HG03575 (cell line): ENCODE data around the gene FHOD1.

Experiments
- ATAC-seq: cut with Tn5 transposase; IDR thresholded peaks from one replicate; pipeline ENCODE4 v1.9.1; 2021; ENCODE audit not compliant: unreplicated experiment, insufficient number of reproducible peaks, low FRiP score; ENCODE audit errors: extremely low read depth

Gene FHOD1

DNA sequence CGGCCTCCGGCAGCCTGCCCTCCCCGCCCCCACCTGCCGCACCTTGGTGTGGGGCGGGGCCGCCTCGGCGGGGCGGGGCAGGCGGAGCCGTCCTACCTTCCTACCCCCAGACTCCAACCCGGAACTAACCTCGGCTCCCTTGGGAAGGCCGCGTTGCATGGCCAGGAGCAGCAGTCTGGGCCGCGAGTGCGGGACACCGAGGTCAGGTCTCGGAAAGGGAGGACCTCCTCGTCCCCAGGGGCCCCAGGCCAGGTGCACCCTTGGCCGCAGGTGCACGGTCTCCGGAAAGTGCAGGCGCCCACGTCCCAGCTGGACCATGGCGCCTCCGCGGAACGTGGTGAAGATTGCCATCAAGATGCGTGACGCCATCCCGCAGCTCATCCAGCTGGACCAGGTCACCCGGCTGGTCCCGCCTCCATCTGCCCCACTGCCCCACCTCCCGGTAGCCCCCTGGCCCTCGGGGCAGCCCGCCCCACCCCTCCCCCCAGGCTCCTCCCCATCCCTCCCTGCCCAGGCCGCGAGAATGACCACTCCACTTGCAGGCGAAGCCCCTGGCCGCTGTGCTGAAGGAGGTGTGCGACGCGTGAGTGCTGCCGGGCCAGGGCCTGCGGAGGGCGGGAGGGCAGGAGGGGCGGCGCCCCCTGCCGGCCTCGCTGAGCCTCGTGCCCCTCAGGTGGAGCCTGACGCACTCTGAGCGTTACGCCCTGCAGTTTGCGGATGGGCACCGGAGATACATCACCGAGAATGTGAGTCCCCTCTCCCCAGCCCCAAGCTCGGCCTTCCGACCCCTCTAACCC, 48.1 kb downstream of the FHOD1 start, which contains the start of gene ELMO3:
ELMO3 (plus strand) TSS at position 121 of the 797 bp plus-strand sequence; CDS start at position 317, 196 bp downstream.
- ATAC-seq: no peak

DNA sequence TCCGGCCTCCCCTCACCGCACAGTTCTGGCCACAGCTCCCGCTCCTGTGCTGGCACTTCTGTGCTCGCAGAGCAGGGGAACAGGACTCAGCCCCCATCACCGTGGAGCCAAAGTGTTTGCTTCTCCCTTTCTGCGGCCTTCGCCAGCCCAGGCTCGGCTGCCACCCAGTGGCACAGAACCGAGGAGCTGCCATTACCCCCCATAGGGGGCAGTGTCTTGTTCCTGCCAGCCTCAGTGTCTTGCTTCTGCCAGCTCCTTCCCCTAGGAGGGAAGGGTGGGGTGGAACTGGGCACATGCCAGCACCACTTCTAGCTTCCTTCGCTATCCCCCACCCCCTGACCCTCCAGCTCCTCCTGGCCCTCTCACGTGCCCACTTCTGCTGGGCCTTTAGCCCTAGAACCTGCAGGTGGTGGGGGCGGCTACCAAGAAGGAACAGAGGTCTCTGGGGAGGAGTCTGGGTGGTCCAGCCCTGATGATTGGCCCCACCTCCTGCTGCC, 49.0 kb downstream of the FHOD1 start:
- ATAC-seq: no peak

DNA sequence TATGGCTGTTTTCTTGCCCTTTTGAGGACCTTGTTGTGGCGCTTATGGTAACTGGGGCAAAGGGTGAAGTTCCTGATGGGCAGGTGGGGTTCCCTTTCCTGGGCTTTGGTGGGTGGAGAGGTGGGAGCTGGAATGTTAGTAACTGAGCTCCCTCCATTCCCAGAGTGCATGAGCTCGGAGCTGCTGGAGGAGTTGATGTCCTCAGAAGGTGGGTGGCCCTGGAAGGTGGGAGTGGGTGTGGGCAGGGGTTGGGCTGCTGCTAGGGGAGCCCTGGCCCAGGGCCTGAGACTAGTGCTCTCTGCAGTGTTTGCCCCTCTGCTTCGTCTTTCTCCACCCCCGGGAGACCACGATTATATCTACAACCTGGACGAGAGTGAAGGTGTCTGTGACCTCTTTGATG, 49.6 kb downstream of the FHOD1 start:
- no peak for ATAC-seq

DNA sequence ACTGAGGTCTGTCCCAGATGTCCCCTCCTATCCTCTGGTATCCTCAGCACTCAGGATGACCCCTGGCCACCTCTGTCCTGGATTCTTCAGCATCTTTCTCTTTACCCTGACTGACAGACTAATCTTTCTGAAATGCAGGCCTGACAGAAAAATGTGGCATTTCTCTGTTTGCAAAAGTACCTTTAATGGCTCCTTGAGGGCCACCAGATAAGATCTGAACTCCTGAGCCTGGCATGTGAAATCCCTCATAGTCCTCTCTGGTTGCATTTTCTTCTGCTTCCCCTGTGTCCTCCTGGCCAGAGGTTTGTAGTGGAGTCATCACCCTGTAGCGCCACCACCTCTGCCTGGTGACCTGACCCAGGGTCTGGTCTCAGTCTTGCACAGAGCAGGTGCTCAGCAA, 50.4 kb downstream of the FHOD1 start:
- ATAC-seq: no peak

DNA sequence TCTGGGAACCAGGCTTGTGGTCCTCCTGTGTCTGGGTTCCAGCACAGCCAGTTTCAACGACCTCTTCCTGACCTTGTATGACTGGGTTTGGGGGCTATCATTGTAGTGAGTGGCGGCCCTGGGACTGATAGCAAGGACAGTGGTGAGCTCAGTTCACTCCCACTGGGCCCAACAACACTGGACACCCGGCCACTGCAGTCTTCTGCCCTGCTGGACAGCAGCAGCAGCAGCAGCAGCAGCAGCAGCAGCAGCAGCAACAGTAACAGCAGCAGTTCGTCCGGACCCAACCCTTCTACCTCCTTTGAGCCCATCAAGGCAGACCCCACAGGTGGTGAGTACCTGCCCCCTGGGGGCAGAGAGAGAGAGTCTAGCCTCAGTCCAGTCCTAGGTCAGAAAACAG, 51.6 kb downstream of the FHOD1 start:
- no peak for ATAC-seq

DNA sequence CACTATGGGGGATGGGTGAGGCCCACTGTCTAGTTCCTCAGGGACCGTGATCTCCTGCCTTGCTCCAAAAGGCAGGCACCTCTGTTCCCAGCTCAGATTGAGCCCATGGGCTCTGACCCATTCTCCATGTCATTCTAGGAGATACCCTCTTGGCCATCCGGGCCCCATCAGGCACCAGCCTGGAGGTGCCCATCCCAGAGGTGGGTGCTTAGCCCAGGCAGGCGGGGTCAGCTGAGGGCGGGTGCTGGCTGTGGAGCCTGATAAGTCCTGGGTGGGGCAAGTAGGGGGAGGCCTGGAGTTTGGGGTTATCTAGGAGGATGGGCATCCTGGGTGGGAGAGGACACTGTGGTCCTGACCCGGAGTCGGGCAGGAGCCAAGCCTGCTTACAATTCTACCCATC, 53.0 kb downstream of the FHOD1 start:
- no peak for ATAC-seq

DNA sequence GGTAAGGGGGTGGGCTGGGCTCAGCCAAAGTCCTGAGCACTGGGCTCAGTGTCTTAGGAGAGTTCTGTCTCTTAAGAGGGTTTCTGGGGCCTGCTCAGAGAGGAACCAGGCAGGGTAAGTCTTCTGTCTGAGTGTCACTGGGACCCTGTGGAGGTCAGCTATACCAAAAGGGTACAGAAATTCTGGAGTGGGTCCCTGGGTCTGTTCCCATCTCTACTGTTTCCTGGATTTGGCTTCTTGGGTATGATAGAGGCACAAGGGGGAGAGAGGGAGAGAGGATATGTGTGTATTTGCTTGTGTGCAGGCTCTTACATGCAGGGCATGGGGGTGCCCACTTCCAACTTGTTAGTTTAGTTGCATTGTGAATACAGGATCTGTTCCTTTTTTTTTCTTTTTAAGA, 53.7 kb downstream of the FHOD1 start:
- ATAC-seq: no peak

DNA sequence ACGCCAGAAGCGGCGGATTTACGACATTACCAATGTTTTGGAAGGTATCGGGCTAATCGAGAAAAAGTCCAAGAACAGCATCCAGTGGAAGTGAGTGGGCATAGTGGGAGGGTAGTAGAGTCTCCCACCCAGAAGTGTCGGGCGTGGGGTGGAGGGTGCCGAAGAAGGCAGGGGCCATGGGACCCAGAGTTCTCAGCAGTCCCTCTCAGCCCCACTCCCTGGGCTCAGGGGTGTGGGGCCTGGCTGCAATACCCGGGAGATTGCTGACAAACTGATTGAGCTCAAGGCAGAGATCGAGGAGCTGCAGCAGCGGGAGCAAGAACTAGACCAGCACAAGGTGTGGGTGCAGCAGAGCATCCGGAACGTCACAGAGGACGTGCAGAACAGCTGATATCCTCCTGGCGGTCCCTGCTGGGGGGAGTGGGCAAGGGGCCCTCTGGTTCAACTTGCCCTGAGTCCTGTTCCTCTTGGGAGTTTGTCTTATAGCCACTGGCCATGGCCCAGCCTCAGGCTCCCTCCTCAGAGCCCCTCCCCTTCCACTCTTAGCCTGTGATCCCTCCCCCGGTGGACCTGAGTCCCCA, 54.4 kb downstream of the FHOD1 start:
- no peak for ATAC-seq

DNA sequence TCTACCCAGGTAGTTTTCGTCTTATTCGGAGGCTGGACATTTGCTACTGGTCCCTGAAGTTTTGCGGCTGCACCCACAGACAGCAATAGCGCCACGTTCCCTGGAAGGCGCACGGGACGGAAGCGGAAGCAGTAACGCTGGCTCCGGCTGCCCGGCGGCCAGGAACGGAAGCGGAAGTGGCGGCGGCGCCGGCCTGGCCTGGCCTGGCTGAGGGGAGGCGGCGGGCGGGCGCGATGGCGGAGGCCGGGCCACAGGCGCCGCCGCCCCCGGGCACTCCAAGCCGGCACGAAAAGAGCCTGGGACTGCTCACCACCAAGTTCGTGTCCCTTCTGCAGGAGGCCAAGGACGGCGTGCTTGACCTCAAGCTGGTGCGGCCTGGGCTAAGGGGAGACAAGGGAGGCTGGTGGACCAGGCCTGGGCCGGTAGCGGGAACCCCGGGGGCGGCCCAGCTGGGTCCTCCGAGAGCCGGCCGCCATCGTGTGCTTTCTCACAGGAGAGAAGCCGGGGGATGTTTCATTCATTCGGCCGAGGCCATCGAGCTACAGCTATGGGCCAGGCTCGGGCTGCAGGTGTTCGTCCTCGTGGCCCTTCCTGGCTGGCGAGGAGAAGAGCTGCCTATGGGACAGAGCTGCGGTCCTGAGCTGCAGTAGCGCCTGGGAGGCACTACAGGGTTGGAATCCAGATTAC, 55.1 kb downstream of the FHOD1 start, which contains the start of gene E2F4:
E2F4 (plus strand) TSS at position 161 of the 687 bp plus-strand sequence; CDS start at position 234, 73 bp downstream.
- no peak for ATAC-seq

DNA sequence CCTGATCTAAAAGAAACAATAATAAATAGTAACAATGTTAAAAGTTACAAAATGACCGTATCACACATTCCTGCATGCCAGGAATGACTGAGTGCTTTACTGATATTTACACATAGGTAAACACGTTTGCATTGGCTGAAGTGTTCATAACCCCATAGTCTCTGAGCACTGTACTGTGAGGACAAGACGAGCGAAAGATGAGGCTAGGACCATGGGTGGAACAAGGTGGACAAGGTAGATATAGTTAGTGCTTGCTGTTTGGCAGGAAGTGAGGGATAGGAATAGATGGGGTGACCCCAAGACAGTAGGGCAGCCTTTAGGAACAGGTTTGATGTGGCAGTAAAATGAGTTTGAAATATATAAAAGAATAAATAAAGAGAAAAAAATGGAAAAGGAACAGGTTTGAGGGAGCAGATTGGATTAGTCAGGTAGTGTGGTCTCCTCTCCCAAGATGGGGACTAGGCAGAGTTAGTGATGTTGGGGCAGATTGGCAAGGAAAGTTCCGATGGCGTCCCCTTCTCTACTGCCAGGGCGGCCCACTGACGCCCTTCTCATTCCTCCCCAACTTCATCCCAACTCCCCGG, 55.8 kb downstream of the FHOD1 start:
- no peak for ATAC-seq

DNA sequence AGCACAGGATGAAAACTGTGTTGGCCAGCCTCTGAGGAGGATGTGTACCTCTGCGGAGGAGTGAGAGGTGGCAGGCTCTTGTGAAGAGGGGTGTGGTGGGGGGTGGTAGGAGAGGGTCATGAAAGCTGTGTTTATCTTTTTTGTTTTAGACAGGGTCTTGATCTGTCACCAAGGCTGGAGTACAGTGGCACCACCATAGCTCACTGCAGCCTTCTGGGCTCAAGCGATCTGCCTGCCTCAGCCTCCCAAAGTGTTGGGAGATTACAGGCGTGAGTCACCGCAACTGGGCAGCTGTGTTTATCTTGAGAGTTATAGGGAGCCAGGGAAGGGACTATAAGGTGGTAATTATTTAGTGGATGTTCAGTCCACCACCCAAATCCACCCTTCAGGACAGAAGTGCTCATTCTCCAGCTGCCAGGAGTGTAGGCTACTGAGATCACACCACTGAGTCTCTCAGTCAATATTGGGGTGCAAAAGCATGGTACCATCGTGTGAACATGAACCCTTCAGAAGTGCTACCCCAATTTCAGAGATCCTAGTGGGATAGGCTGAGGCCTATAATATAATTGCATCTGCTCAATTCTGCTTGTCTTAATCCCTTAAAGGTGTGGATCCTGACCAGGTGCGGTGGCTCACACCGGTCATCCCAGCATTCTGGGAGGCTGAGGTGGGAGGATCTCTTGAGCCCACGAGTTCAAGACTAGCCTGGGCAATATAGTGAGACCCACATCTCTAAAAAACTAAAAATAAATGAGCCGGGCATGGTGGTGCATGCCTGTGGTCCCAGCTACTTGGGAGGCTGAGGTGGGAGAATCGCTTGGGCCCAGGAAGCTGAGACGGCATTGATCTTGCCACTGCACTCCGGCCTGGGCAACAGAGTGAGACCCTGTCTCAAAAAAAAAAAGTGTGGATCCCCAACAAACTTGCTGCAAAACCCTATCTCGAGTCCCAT, 56.6 kb downstream of the FHOD1 start:
- ATAC-seq: no peak

DNA sequence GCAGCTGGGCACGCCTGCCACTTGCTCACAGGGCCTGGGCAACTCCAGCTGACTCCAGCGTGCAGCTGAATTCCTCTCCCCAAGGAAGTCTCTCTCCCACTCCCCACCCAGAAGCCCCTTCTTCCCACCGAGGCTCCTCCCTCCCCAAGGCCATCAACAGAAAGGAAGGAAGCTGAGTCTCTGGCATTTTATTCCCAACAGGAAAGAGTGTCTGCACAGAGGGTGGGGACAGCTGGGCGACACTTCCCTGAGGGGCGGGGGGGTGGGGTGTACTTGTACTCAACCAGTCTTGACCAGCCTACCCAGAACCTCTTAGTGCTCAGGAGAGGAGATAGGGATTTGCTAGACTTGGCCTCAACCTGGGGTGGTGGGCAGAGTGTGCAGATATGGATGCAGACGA, 57.2 kb downstream of the FHOD1 start, which contains the start of gene EXOC3L1:
EXOC3L1 (minus strand) TSS at position 96 of the 400 bp plus-strand sequence. CDS start 460 bp downstream, outside the sequence.
- ATAC-seq: no peak

DNA sequence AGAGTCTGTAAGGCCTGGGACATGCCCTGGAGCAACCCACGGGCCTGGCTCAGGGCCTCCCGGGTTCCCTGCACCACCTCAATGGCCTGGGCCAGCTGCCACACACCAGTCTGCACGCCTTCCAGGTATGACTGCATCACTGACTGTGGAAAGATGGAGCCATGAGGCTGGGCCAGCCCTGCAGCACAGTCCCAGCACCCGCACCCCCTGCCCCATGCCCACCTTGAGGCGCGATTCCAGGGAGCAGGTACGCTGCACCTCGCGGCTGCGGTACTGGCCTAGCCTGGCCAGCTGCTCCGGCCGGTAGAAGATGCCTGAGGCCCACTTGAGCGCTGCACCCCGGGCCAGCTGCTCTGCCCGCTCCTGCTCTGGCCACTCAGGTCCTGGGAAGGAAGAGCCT, 58.5 kb downstream of the FHOD1 start:
- no peak for ATAC-seq

DNA sequence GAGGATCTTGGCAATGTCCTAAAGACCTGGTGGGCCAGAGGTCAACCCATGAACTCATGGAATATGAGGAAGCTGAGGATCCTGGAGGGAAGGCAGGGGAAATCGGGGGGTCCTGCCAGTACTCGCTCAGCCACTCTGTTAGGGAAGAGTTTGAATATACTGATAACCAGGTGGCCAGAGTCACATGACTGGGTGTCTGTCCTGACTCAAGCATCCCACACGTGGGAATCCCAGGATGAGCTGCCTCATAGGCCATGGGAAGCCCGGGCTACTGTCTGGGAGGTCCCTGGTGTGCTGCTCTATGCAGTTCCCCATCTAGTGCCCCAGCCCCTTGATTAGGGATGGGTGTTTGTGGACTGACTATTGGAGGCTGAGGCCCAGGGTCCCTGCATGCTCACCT, 59.0 kb downstream of the FHOD1 start:
- ATAC-seq: no peak

DNA sequence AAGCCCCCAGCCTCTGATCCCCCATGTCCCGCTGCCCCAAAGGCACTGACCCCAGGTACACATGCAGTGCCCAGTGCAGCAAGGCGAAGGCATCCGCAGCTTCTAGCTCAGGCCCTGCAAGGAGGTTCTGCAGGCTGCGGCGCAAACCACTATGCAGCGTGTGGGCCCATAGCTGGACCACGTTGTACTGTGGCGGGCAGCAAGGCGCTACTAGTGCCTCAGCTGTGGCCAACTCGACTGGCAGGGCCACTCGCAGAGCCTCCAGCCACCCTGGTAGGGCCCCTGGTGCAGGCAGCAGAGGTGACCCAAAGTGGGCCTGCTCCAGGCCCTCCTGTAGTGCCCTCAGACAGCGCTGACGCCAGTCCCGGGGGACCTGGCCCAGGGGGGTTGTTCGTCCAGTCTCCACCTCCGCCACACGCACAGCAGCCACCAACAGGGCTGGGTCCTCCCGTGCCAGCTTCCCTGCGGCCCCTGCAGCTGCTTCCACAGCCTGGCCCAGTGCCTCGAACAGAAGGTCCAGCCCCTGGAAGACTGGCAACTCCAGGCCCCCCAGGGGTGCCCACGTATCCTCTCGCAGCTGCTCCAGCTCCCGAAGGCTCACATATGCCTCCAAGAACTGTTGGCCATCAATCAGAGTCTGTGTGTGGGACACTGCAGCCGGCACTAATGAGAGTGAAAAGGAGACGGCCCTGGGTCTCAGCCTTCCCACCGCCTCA, 59.9 kb downstream of the FHOD1 start:
- ATAC-seq: no peak

DNA sequence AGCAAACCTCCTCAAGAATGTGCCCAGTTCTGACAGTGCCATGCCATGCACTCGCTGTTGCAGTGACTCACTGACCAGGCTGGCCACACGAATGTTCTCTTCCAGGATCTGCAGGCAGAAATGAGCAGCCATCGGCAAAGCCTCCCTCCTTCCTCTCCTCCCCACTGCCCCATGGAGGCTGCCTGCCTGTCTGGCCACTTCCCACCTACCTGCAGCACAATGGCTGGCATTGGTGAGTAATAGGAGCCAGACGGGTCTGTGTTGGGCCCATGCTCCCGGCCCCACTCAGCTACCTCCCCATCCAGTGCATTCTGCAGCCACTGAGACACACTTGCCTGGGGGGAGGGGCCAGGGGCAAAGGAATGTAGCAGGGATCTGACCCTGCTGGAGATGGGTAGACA, 60.7 kb downstream of the FHOD1 start:
- no peak for ATAC-seq

DNA sequence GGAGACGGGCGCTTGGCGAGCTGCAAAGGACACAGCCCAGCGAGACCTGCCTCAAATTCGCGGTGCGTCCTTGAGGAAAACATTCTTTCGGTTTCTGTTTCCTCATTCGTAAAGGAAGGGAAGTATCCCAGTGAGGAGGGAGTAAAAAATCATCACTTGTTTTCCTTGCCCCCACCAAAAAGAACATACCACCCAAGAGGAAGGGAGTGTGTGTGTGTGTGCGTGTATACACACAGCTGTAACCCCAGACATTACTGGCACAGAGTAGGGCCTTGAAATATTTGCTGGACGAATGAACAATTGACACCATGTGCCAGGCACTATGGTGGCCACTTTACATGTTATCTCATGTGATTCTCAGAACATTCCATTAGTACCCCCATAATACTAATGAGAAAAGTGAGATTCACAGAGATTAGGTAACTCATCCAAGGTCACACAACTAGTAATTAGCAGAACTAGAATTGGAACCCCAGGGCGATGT, 61.6 kb downstream of the FHOD1 start:
- no peak for ATAC-seq
